Right forelimb (tissue), 1 donor: ENCODE data around the gene RAD51B.

Experiments
- DNase-seq: peaks from one replicate; pipeline ENCODE4 v3.0.0-alpha.2; 2018

RAD51B gene

GRCh38 chr14:68573722-68574121 lies 754.1 kb downstream of the RAD51B start:
- no peak for DNase-seq

- no peak for DNase-seq
Measured at GRCh38 chr14:68574461-68574860, 754.9 kb downstream of the RAD51B start.

- no peak for DNase-seq
Measured at GRCh38 chr14:68574906-68575305, 755.3 kb downstream of the RAD51B start.

GRCh38 chr14:68575426-68575825 lies 755.8 kb downstream of the RAD51B start:
- DNase-seq, result no peak

- DNase-seq, result no peak
Measured at GRCh38 chr14:68576031-68576430, 756.5 kb downstream of the RAD51B start.

- DNase-seq, result no peak
Measured at GRCh38 chr14:68576496-68577244, 757.1 kb downstream of the RAD51B start.

- no peak for DNase-seq
Measured at GRCh38 chr14:68577802-68578541, 758.4 kb downstream of the RAD51B start.

- DNase-seq, result no peak
Measured at GRCh38 chr14:68578597-68578996, 759.0 kb downstream of the RAD51B start.

- no peak for DNase-seq
Measured at GRCh38 chr14:68580096-68580645, 760.6 kb downstream of the RAD51B start.

GRCh38 chr14:68580671-68581070 lies 761.1 kb downstream of the RAD51B start:
- DNase-seq, result no peak

- DNase-seq, result no peak
Measured at GRCh38 chr14:68583548-68584280, 764.1 kb downstream of the RAD51B start.

GRCh38 chr14:68584786-68585185 lies 765.2 kb downstream of the RAD51B start:
- no peak for DNase-seq

- peak; percentile 84 for DNase-seq
Measured at GRCh38 chr14:68585690-68586089, 766.1 kb downstream of the RAD51B start.

GRCh38 chr14:68586896-68587751 lies 767.5 kb downstream of the RAD51B start:
- peak; percentile 59 for DNase-seq

GRCh38 chr14:68587931-68588330 lies 768.4 kb downstream of the RAD51B start:
- no peak for DNase-seq

GRCh38 chr14:68589447-68590200 lies 770.0 kb downstream of the RAD51B start:
- peak; percentile 79 for DNase-seq

- DNase-seq, result no peak
Measured at GRCh38 chr14:68590201-68590522, 770.6 kb downstream of the RAD51B start.

GRCh38 chr14:68591786-68592185 lies 772.2 kb downstream of the RAD51B start:
- DNase-seq, result no peak

- DNase-seq, result no peak
Measured at GRCh38 chr14:68592948-68593556, 773.5 kb downstream of the RAD51B start.

GRCh38 chr14:68593806-68594536 lies 774.4 kb downstream of the RAD51B start:
- peak; percentile 78 for DNase-seq
